Tibial artery (tissue), 4 donors: ENCODE measurements around the gene EIF4E1B.

Source experiments
- DNase-seq, 2 donors: peaks; one replicate each; pipeline ENCODE4 v3.0.0-alpha.2; 2019
- H3K27ac ChIP-seq, 2 donors: fragments of 200-600 bp; sonication (generic) in 1 of 2; 1 replicate in 1 of 2; 2 replicates in 1 of 2; pipeline ENCODE4 v1.5.1; 2018 to 2019; ENCODE audit warnings: mild to moderate bottlenecking in 1 of 2
- H3K27me3 ChIP-seq, 2 donors: fragments of 200-600 bp; sonication (generic) in 1 of 2; one replicate each; pipeline versions ENCODE4 v1.5.1 to v1.6.0; 2016 to 2019
- H3K36me3 ChIP-seq, 3 donors: fragments of 200-600 bp; sonication (generic) in 2 of 3; one replicate each; pipeline ENCODE4 v1.5.1; 2016 to 2019; ENCODE audit warnings: mild to moderate bottlenecking in 2 of 3
- H3K4me1 ChIP-seq, 4 donors: fragments of 200-600 bp; sonication (generic) in 2 of 4; 1 replicate in 3 of 4; 2 replicates in 1 of 4; pipeline ENCODE4 v1.5.1; 2016 to 2019
- H3K4me3 ChIP-seq, 2 donors: fragments of 200-600 bp; sonication (generic) in 1 of 2; 1 replicate in 1 of 2; 2 replicates in 1 of 2; pipeline ENCODE4 v1.5.1; 2018 to 2019; ENCODE audit warnings: mild to moderate bottlenecking in 2 of 2
- H3K9me3 ChIP-seq, 3 donors: fragments of 200-600 bp; sonication (generic) in 1 of 3; one replicate each; pipeline ENCODE4 v1.5.1; 2016 to 2019
- CTCF ChIP-seq, 2 experiments: fragments of 200-600 bp in 1 of 2; fragments of 450-650 bp in 1 of 2; IDR thresholded peaks; one replicate each; pipeline ENCODE4 v1.5.1; 2017 to 2019; ENCODE audit warnings: antibody characterized with exemption in 2 of 2, mild to moderate bottlenecking in 1 of 2, moderate library complexity in 1 of 2
- intact Hi-C: fragments of 100-400 bp; cut with DNase I; formaldehyde crosslinking; loops from one replicate; pipeline ENCODE4 v1.15.0; 2023; ENCODE audit warnings: low total_unique reads

Gene EIF4E1B

GRCh38 chr5:176629317-176629852 lies 1.1 kb upstream of the EIF4E1B start:
- peak overlapping the region in 1 of 2 donors; percentile 48 for H3K4me3 ChIP-seq
- DNase-seq = no peak
- no peaks in the 10 kb centered on the region for H3K36me3 ChIP-seq

GRCh38 chr5:176630681-176631222 lies 277 bp downstream of the EIF4E1B start:
- Histone ChIP-seq H3K27ac (no peak overlapping the region), H3K4me1 (peaks cover 0 to 18% (median 16%) of the 10 kb centered on the region in 4 donors), H3K4me3 (peak overlapping the region; percentile 15 to 48), H3K9me3 (no peaks in the 10 kb centered on the region), H3K36me3 (no peaks in the 10 kb centered on the region), H3K27me3 (peaks cover 0 to 79% of the 10 kb centered on the region in 2 donors)
- intact Hi-C loops = no loop called here
- DNase-seq = no peak
- TF ChIP-seq CTCF (IDR thresholded peaks at IDR 0.05) = no peak

More at GRCh38 chr5:176629317-176629852, 1.1 kb upstream of the EIF4E1B start:
- Histone ChIP-seq H3K9me3 (no peaks in the 10 kb centered on the region), H3K27me3 (peaks cover 0 to 91% of the 10 kb centered on the region in 2 donors), H3K4me1 (peaks cover 0 to 18% (median 16%) of the 10 kb centered on the region in 4 donors), H3K27ac (no peak overlapping the region)
- intact Hi-C loops = no loop called here
- no peak for TF ChIP-seq CTCF (IDR thresholded peaks at IDR 0.05)

GRCh38 chr5:176631383-176632200 lies 1.1 kb downstream of the EIF4E1B start:
- no peak for DNase-seq
- H3K4me3 ChIP-seq = no peak overlapping the region
- H3K36me3 ChIP-seq = no peaks in the 10 kb centered on the region
- no peak for TF ChIP-seq CTCF (IDR thresholded peaks at IDR 0.05)
- H3K9me3 ChIP-seq = no peaks in the 10 kb centered on the region
- peaks cover 0 to 72% of the 10 kb centered on the region in 2 donors for H3K27me3 ChIP-seq
- H3K4me1 ChIP-seq = peaks cover 0 to 18% (median 16%) of the 10 kb centered on the region in 4 donors
- intact Hi-C loops = no loop called here
- no peak overlapping the region for H3K27ac ChIP-seq

GRCh38 chr5:176632745-176633144 lies 2.3 kb downstream of the EIF4E1B start:
- Histone ChIP-seq H3K4me3 (no peak overlapping the region), H3K9me3 (no peaks in the 10 kb centered on the region), H3K27ac (no peak overlapping the region), H3K36me3 (no peaks in the 10 kb centered on the region), H3K27me3 (peaks cover 0 to 60% of the 10 kb centered on the region in 2 donors), H3K4me1 (peaks cover 0 to 18% (median 16%) of the 10 kb centered on the region in 4 donors)
- TF ChIP-seq CTCF (IDR thresholded peaks at IDR 0.05) = no peak
- DNase-seq = no peak
- intact Hi-C loops = no loop called here

GRCh38 chr5:176633598-176633997 lies 3.1 kb downstream of the EIF4E1B start:
- Histone ChIP-seq H3K4me1 (peaks cover 0 to 18% (median 16%) of the 10 kb centered on the region in 4 donors), H3K27me3 (peaks cover 0 to 52% of the 10 kb centered on the region in 2 donors), H3K27ac (no peak overlapping the region), H3K9me3 (no peaks in the 10 kb centered on the region), H3K4me3 (no peak overlapping the region), H3K36me3 (no peaks in the 10 kb centered on the region)
- intact Hi-C loops = no loop called here
- TF ChIP-seq CTCF (IDR thresholded peaks at IDR 0.05) = no peak
- DNase-seq = no peak
